Activated CD8-positive, alpha-beta memory T cell treated with anti-CD3 and anti-CD28 coated beads, Interleukin-2, amount 50 U/mL, for 4 hours (primary cell): Measurements from ENCODE around the gene NOVA2.
A peak's percentile ranks its signal among the peaks of the same experiment; 100 is the strongest.

Experiments used
- DNase-seq: peaks from one replicate; pipeline ENCODE4 v3.0.0-alpha.2; 2020

NOVA2 gene

GRCh38 chr19:45887200-45887710 lies 86.4 kb downstream of the NOVA2 start:
- DNase-seq = no peak

- peak; percentile 88 for DNase-seq
These were observed 87.1 kb downstream of the NOVA2 start for GRCh38 chr19:45886427-45887199.

- DNase-seq = peak; percentile 88
These were observed 87.9 kb downstream of the NOVA2 start, which contains the start of gene IRF2BP1 for GRCh38 chr19:45885556-45886426. TSS of gene IRF2BP1 (minus strand) at chr19:45886141. CDS start at chr19:45885774, 367 bp downstream.

- peak; percentile 24 for DNase-seq
These were observed 88.7 kb downstream of the NOVA2 start for GRCh38 chr19:45884682-45885555.

GRCh38 chr19:45883881-45884681 lies 89.6 kb downstream of the NOVA2 start:
- DNase-seq = no peak
